Lower leg skin (tissue), 4 donors: ENCODE results near the gene SMG7. TPM values are rescaled to one million over a fixed set of nuclear protein-coding genes. Genes with fewer than 3 reads are reported as not detected.

ENCODE experiments used
- DNase-seq, 2 donors: peaks; one replicate each; pipeline ENCODE4 v3.0.0-alpha.2; 2019; ENCODE audit warnings: low spot score in 2 of 2
- H3K4me3 ChIP-seq: fragments of 200-600 bp; sonication (generic); 2 replicates; pipeline ENCODE4 v1.5.1; 2017; ENCODE audit warnings: mild to moderate bottlenecking, low read depth; ENCODE audit not compliant: poor library complexity, severe bottlenecking
- POLR2A ChIP-seq, 2 donors: fragments of 450-650 bp; IDR thresholded peaks; one replicate each; pipeline ENCODE4 v1.6.1; 2016 to 2017; ENCODE audit warnings: antibody characterized with exemption in 2 of 2, mild to moderate bottlenecking in 1 of 2, moderate library complexity in 1 of 2
- WGBS, 2 donors: methylation state at CpG; one replicate each; pipeline ENCODE4 v1.1.5; 2018; 5-methylcytosine and 5-hydroxymethylcytosine counted together
- intact Hi-C: fragments of 100-400 bp; cut with DNase I; formaldehyde crosslinking; loops from one replicate; pipeline ENCODE4 v1.15.0; 2023; ENCODE audit warnings: low total_unique reads
- total RNA-seq, 4 donors: library from RNA; depleted of rRNA; stranded (reverse); fragments of >200 nt; gene quantifications; one replicate each; pipeline ENCODE4 v1.1.0, GENCODE V29; 2016
- TF ChIP-seq, protein P1 (sequence below), 3 donors: fragments of 450-650 bp; IDR thresholded peaks; one replicate each; pipeline ENCODE4 v1.5.1; 2016; ENCODE audit warnings: antibody characterized with exemption in 3 of 3, mild to moderate bottlenecking in 3 of 3, moderate library complexity in 2 of 3

The SMG7 gene
- total RNA-seq, 4 donors from 2014 or later, result 34.8 to 57.9 (median 42.6) TPM

DNA sequence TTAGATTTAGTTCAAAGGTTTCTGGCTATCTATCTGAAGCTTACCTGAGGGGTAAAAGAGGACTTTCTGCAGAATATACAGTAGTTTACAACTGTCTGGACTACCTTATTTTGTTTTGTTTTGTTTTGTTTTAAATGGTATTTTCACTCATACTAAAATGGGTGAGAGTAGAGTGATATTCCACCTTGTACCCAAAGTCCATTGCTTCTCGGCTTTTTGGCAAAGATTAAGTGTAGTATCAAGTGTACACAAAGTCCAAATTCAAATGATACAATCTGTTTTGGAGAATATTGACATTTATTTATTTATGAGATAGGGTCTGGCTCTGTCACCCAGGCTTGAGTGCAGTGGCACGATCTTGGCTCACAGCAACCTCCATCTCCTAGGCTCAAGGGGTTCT lies 11.7 kb upstream of the SMG7 start:
- H3K4me3 ChIP-seq, result no peak overlapping the region
- 84 to 90% methylated on average over 2 of the region's 2 CpGs for WGBS, 2 donors
- TF ChIP-seq, protein P1, sequence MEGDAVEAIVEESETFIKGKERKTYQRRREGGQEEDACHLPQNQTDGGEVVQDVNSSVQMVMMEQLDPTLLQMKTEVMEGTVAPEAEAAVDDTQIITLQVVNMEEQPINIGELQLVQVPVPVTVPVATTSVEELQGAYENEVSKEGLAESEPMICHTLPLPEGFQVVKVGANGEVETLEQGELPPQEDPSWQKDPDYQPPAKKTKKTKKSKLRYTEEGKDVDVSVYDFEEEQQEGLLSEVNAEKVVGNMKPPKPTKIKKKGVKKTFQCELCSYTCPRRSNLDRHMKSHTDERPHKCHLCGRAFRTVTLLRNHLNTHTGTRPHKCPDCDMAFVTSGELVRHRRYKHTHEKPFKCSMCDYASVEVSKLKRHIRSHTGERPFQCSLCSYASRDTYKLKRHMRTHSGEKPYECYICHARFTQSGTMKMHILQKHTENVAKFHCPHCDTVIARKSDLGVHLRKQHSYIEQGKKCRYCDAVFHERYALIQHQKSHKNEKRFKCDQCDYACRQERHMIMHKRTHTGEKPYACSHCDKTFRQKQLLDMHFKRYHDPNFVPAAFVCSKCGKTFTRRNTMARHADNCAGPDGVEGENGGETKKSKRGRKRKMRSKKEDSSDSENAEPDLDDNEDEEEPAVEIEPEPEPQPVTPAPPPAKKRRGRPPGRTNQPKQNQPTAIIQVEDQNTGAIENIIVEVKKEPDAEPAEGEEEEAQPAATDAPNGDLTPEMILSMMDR (IDR thresholded peaks at IDR 0.05), result no peak
- TF ChIP-seq POLR2A (IDR thresholded peaks at IDR 0.05), result no peak
- DNase-seq, result no peak
- intact Hi-C loops, result no loop called here

DNA sequence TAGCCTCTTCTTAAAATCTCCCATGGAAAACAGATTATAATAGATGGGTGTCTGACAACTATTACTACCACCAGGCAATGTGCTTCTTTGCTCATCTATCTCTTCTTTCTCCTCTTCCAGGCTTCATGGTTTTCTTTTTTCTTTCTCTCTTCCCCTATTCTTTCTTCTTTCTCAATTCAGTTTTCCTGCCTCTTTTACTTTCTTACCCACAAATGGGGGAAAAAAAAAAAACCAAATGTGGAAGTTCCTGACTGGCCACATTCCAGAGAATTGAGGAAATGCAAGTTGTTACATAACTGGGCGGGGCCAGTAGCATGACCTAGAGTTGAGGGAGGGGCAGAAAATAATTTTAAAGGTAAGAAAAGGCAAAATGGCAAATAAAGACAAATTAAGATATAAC lies 10.9 kb upstream of the SMG7 start:
- intact Hi-C loops, result no loop called here
- 57 to 60% methylated on average over 1 of the region's 1 CpG for WGBS, 2 donors
- DNase-seq, result no peak
- TF ChIP-seq, protein P1 (IDR thresholded peaks at IDR 0.05), result no peak
- TF ChIP-seq POLR2A (IDR thresholded peaks at IDR 0.05), result no peak
- no peak overlapping the region for H3K4me3 ChIP-seq

- 65 to 81% methylated on average over 2 of the region's 2 CpGs for WGBS, 2 donors
- no peak for TF ChIP-seq POLR2A (IDR thresholded peaks at IDR 0.05)
- TF ChIP-seq, protein P1 (IDR thresholded peaks at IDR 0.05), result no peak
- no peak overlapping the region for H3K4me3 ChIP-seq
- no peak for DNase-seq
- intact Hi-C loops, result no loop called here
Observed at GRCh38 chr1:183463566-183463965, 8.7 kb upstream of the SMG7 start.

DNA sequence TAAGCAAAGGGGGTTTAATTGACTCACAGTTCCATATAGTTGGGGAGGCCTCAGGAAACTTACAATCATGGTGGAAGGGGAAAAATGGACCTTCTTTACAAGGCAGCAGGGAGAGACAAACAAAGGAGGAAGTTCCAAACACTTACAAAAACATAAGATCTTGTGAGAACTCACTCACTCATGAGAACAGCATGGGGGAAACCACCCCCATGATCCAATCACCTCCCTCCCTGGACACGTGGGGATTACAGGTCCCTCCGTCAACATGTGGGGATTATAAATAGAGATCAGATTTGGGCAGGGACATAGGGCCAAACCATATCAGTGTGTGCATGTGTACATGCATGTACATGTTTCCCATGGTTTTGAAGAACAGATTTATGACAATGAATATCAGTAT lies 5.5 kb upstream of the SMG7 start:
- intact Hi-C loops, result no loop called here
- 36 to 40% methylated on average over 2 of the region's 2 CpGs for WGBS, 2 donors
- no peak for DNase-seq
- H3K4me3 ChIP-seq, result no peak overlapping the region
- no peak for TF ChIP-seq POLR2A (IDR thresholded peaks at IDR 0.05)
- TF ChIP-seq, protein P1 (IDR thresholded peaks at IDR 0.05), result no peak

DNA sequence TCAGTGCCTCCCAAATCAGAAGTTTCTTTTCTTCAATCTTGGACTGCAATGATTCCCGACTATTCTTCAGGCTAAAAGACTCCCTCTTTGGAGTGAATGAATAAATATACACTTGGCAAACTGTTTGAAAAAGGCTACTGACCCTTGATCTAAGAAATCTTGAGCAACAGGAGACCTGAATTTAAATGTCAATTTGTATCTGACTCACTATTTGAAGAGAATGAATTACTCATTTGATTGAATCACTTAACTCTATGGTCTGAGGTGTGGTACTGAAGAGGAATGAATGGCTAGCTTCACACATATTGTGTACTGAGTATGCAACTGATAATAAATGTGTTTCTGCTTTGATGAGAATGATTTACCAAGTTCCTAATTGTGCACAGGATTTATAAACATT lies 4.6 kb upstream of the SMG7 start:
- intact Hi-C loops, result no loop called here
- TF ChIP-seq, protein P1 (IDR thresholded peaks at IDR 0.05), result no peak
- TF ChIP-seq POLR2A (IDR thresholded peaks at IDR 0.05), result no peak
- no peak overlapping the region for H3K4me3 ChIP-seq
- 74 to 86% methylated on average over 1 of the region's 1 CpG for WGBS, 2 donors
- DNase-seq, result no peak
